B cell (primary cell): ENCODE data around the gene SLC47A2. TPM values are rescaled to one million over a fixed set of nuclear protein-coding genes. Genes with fewer than 3 reads are reported as not detected.

Experiments
- ATAC-seq: fragments of 200-7000 bp; cut with Tn5 transposase; one replicate; pipeline ENCODE4 v1.10.0; 2021; ENCODE audit warnings: low read depth, mild to moderate bottlenecking, moderate number of reproducible peaks, moderate library complexity
- CTCF ChIA-PET: fragments of 350-600 bp; sonication (Branson Sonifier 250); formaldehyde crosslinking; loops from one replicate; lab custom pipeline; 2021; ENCODE audit warnings: antibody characterized with exemption, inconsistent platforms; lab: Charles Lee
- POLR2A ChIA-PET: fragments of 350-600 bp; sonication (Branson Sonifier 250); formaldehyde crosslinking; loops from one replicate; lab custom pipeline; 2021; ENCODE audit warnings: antibody characterized with exemption; lab: Charles Lee
- DNase-seq: peaks from one replicate; pipeline ENCODE4 v3.0.0; 2013
- H2AFZ ChIP-seq: 2 replicates; pipeline ENCODE4 v1.6.1; 2012; ENCODE audit warnings: mild to moderate bottlenecking, low read depth, low read length; ENCODE audit not compliant: insufficient read depth, poor library complexity, severe bottlenecking
- H3K27ac ChIP-seq, 2 donors: 1 replicate in 1 of 2; 2 replicates in 1 of 2; pipeline ENCODE4 v1.5.1; 2012 to 2013; ENCODE audit warnings: low read length in 2 of 2, mild to moderate bottlenecking in 2 of 2, moderate library complexity in 1 of 2
- H3K27me3 ChIP-seq, 4 experiments: fragments of 200-600 bp in 1 of 4; sonication (generic) in 1 of 4; replicated peaks in 1 of 4; 1 replicate in 2 of 4; 2 replicates in 2 of 4; pipeline versions ENCODE4 v1.6.1 to v1.7.0; 2013 to 2016; ENCODE audit warnings: low read length in 3 of 4, mild to moderate bottlenecking in 2 of 4, mixed read lengths in 1 of 4, moderate library complexity in 1 of 4; ENCODE audit not compliant: insufficient read depth in 4 of 4, control insufficient read depth in 3 of 4; ENCODE audit errors: control extremely low read depth in 1 of 4
- H3K36me3 ChIP-seq, 2 experiments: replicated peaks in 1 of 2; 1 replicate in 1 of 2; 2 replicates in 1 of 2; pipeline versions ENCODE4 v1.6.1 to v1.7.1; 2013; ENCODE audit warnings: low read length in 1 of 2; ENCODE audit not compliant: insufficient read depth in 2 of 2, control insufficient read depth in 1 of 2; ENCODE audit errors: control extremely low read depth in 1 of 2, extremely low read depth in 1 of 2
- H3K4me1 ChIP-seq, 2 donors: fragments of 200-600 bp in 1 of 2; sonication (generic) in 1 of 2; 1 replicate in 1 of 2; 2 replicates in 1 of 2; pipeline versions ENCODE4 v1.5.1 to v1.6.1; 2013 to 2017; ENCODE audit warnings: low read length in 2 of 2; ENCODE audit not compliant: control insufficient read depth in 2 of 2, insufficient read depth in 2 of 2
- H3K4me2 ChIP-seq: replicated peaks from 2 replicates; pipeline ENCODE3; 2012; ENCODE audit warnings: mild to moderate bottlenecking, low read depth, low read length; ENCODE audit not compliant: poor library complexity, severe bottlenecking
- H3K4me3 ChIP-seq, 5 experiments: fragments of 200-600 bp in 1 of 5; sonication (generic) in 1 of 5; 1 replicate in 3 of 5; 2 replicates in 2 of 5; pipeline versions ENCODE4 v1.5.1 to v1.7.0; 2011 to 2016; ENCODE audit warnings: low read length in 4 of 5, mild to moderate bottlenecking in 4 of 5, low read depth in 2 of 5, control low read depth in 1 of 5, moderate library complexity in 1 of 5; ENCODE audit not compliant: insufficient read depth in 1 of 5; ENCODE audit errors: control extremely low read depth in 1 of 5, extremely low read depth in 1 of 5
- H3K79me2 ChIP-seq: fragments of 200-600 bp; sonication (generic); one replicate; pipeline ENCODE4 v1.6.0; 2016; ENCODE audit warnings: low read length; ENCODE audit not compliant: control insufficient read depth, insufficient read depth
- H3K9ac ChIP-seq: fragments of 200-600 bp; sonication (generic); 2 replicates; pipeline ENCODE4 v1.6.1; 2017; ENCODE audit warnings: mild to moderate bottlenecking, low read length, moderate library complexity
- H3K9me3 ChIP-seq, 3 donors: one replicate each; pipeline versions ENCODE4 v1.6.1 to v1.7.1; 2013; ENCODE audit warnings: low read length in 2 of 3; ENCODE audit not compliant: control insufficient read depth in 2 of 3, insufficient read depth in 1 of 3; ENCODE audit errors: control extremely low read depth in 1 of 3
- H4K20me1 ChIP-seq: 2 replicates; pipeline ENCODE4 v1.6.0; 2012; ENCODE audit warnings: mild to moderate bottlenecking, low read length; ENCODE audit not compliant: insufficient read depth, control insufficient read depth, poor library complexity, severe bottlenecking
- H3K27ac Mint-ChIP-seq: one replicate; pipeline ENCODE4 v1.8.0; 2021; ENCODE audit warnings: mixed read lengths
- H3K27me3 Mint-ChIP-seq: one replicate; pipeline ENCODE4 v1.8.0; 2021; ENCODE audit warnings: mixed read lengths
- H3K4me1 Mint-ChIP-seq: one replicate; pipeline ENCODE4 v1.8.0; 2021; ENCODE audit warnings: mixed read lengths
- H3K4me3 Mint-ChIP-seq: one replicate; pipeline ENCODE4 v1.8.0; 2021; ENCODE audit warnings: mixed read lengths
- H3K9me3 Mint-ChIP-seq: one replicate; pipeline ENCODE4 v1.8.0; 2022; ENCODE audit warnings: mixed read lengths; ENCODE audit not compliant: insufficient read depth
- EZH2 ChIP-seq: IDR thresholded peaks from 2 replicates; pipeline ENCODE4 v1.6.1; 2012; ENCODE audit warnings: borderline replicate concordance, low read depth, mild to moderate bottlenecking, moderate library complexity, low read length; ENCODE audit not compliant: insufficient read depth, poor library complexity, severe bottlenecking
- WGBS: methylation state at CpG from one replicate; pipeline ENCODE4 v1.1.5; 2013; ENCODE audit warnings: missing lambda C conversion rate; ENCODE audit not compliant: insufficient coverage; 5-methylcytosine and 5-hydroxymethylcytosine counted together
- intact Hi-C: fragments of 100-400 bp; cut with micrococcal nuclease; formaldehyde crosslinking; loops from one replicate; pipeline ENCODE4 v1.10.0; 2022
- polyA plus RNA-seq: library from polyadenylated mRNA; depleted of rRNA; stranded (reverse); fragments of >200 nt; gene quantifications from 2 replicates; pipeline ENCODE4 v1.2.3, GENCODE V29; 2012
- total RNA-seq, 2 donors: library from RNA; stranded (reverse); fragments of 120-200 nt in 1 of 2; gene quantifications; 1 replicate in 1 of 2; 2 replicates in 1 of 2; pipeline versions ENCODE4 v1.2.3 to v1.2.4, GENCODE V29; 2013 to 2022
- TF ChIP-seq, protein P1 (sequence below): fragments of 200-600 bp; IDR thresholded peaks from one replicate; pipeline ENCODE4 v1.8.0; 2022; ENCODE audit warnings: antibody characterized with exemption, mild to moderate bottlenecking

Gene SLC47A2
- total and polyA plus RNA-seq, 2 donors (not counting 1 experiment from before 2014, with no cell fraction given), result not detected

- Histone ChIP-seq H3K4me3 (peak overlapping the region in 1 of 5 experiments; percentile 83), H3K27me3 (no peaks in the 10 kb centered on the region), H3K27ac (no peak overlapping the region), H3K36me3 (no peaks in the 10 kb centered on the region), H3K79me2 (no peaks in the 10 kb centered on the region), H3K4me1 (peaks cover 16 to 19% of the 10 kb centered on the region in 2 donors), H3K9me3 (no peaks in the 10 kb centered on the region), H2AFZ (peak overlapping the region; percentile 99), H3K4me2 (peak overlapping the region; percentile 96), H4K20me1 (no peaks in the 10 kb centered on the region), H3K9ac (no peak overlapping the region)
- intact Hi-C loops, result loop anchor here (1.0 to 5.0 kb wide), 2 partner anchors 133 to 510 kb away; no protein-coding TSS in a partner anchor
- ATAC-seq (no peak), DNase-seq (peak; percentile 13)
- no peaks in the 10 kb centered on the region for H3K9me3 Mint-ChIP-seq
- H3K4me1 Mint-ChIP-seq, result peaks cover 35% of the 10 kb centered on the region
- ChIA-PET POLR2A (interaction anchor here (0.7 to 1.4 kb wide), 4 partner anchors 10 to 1566 kb away, joined by 3 to 5 read pairs (median 4); partner anchors contain the start of gene MAPK7), CTCF (interaction anchor here (0.7 to 6.0 kb wide), 14 partner anchors 9 to 284 kb away, joined by 3 to 26 read pairs (median 4); partner anchors contain the start of gene B9D1)
- WGBS, result no CpG with 5 or more reads among the region's 4 CpGs
- peaks cover 4% of the 10 kb centered on the region for H3K27me3 Mint-ChIP-seq
- peak overlapping the region; percentile 97 for H3K27ac Mint-ChIP-seq
- no peak for TF ChIP-seq EZH2
- TF ChIP-seq, protein P1, sequence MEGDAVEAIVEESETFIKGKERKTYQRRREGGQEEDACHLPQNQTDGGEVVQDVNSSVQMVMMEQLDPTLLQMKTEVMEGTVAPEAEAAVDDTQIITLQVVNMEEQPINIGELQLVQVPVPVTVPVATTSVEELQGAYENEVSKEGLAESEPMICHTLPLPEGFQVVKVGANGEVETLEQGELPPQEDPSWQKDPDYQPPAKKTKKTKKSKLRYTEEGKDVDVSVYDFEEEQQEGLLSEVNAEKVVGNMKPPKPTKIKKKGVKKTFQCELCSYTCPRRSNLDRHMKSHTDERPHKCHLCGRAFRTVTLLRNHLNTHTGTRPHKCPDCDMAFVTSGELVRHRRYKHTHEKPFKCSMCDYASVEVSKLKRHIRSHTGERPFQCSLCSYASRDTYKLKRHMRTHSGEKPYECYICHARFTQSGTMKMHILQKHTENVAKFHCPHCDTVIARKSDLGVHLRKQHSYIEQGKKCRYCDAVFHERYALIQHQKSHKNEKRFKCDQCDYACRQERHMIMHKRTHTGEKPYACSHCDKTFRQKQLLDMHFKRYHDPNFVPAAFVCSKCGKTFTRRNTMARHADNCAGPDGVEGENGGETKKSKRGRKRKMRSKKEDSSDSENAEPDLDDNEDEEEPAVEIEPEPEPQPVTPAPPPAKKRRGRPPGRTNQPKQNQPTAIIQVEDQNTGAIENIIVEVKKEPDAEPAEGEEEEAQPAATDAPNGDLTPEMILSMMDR, result no peak
- H3K4me3 Mint-ChIP-seq, result peak overlapping the region; percentile 98
Measured at GRCh38 chr17:19646788-19647696, 69.3 kb downstream of the SLC47A2 start.
